DMS153 treated with DMSO at 0.1 percent for 48 hours (cell line): Measurements from ENCODE around the gene LAMB3.

Experiments used
- DNase-seq: peaks from one replicate; lab custom pipeline; 2025; ENCODE audit not compliant: unreplicated experiment; lab: John Stamatoyannopoulos, UW

The LAMB3 gene

GRCh38 chr1:209618756-209619420 lies 33.3 kb downstream of the LAMB3 start:
- peak; percentile 56 for DNase-seq

GRCh38 chr1:209618291-209618690 lies 33.9 kb downstream of the LAMB3 start:
- DNase-seq = no peak

DNA sequence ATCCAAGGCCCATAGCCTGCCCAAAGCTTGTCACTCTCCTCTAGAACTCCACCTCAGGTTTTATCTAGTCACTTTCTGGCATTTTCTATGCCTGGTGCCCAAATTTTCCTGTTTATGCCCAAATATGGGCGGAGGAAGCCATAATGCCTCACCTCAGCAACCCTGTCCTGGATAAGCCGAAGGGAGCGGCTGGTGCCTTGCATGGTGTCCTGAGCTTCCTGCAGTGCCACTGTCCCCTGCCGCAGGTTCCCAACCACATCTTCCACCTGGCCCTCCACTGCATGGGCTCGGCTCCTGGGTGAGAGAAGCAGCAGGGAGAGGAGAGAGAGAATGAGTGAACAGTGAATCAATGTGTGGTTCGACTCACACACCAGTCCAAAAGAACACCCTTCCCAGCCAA lies 34.5 kb downstream of the LAMB3 start:
- no peak for DNase-seq

GRCh38 chr1:209617047-209617673 lies 35.1 kb downstream of the LAMB3 start:
- DNase-seq = no peak

- DNase-seq = no peak
Observed at GRCh38 chr1:209616366-209617046, 35.7 kb downstream of the LAMB3 start.

DNA sequence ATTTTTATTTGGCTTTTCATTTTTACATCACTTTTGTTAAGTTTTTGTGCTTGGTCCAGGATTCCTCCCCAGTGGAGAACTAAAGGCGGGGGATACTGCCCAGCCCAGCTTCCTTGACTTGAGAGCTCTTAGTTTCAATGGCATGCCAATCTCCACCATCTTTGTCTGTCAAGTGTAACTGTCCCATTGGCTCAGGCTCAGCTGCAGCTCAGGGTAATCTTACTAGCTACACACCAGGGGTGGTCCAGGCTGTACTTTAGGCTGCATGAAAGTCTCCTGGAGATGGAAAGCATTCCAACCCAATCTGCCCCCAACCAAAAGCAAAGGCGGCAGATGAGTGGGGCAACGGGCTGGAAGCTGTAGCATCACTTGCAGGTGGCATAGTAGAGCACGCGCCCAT lies 37.3 kb downstream of the LAMB3 start:
- no peak for DNase-seq

DNA sequence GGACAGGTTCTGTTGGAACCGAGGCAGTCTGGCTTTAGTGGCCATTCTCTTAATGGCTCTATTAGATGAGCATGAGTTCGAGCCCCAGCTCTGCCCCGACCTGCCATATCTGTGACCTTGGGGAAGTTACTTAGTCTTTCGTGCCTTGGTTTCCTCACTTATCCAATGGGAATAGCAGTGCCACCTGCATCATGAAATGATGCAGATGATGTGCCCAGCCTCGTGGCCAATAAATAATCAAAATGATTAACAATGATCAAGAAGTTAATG lies 38.1 kb downstream of the LAMB3 start:
- DNase-seq = no peak

GRCh38 chr1:209613400-209614150 lies 38.6 kb downstream of the LAMB3 start:
- no peak for DNase-seq

- no peak for DNase-seq
Observed at GRCh38 chr1:209612646-209613399, 39.4 kb downstream of the LAMB3 start.

DNA sequence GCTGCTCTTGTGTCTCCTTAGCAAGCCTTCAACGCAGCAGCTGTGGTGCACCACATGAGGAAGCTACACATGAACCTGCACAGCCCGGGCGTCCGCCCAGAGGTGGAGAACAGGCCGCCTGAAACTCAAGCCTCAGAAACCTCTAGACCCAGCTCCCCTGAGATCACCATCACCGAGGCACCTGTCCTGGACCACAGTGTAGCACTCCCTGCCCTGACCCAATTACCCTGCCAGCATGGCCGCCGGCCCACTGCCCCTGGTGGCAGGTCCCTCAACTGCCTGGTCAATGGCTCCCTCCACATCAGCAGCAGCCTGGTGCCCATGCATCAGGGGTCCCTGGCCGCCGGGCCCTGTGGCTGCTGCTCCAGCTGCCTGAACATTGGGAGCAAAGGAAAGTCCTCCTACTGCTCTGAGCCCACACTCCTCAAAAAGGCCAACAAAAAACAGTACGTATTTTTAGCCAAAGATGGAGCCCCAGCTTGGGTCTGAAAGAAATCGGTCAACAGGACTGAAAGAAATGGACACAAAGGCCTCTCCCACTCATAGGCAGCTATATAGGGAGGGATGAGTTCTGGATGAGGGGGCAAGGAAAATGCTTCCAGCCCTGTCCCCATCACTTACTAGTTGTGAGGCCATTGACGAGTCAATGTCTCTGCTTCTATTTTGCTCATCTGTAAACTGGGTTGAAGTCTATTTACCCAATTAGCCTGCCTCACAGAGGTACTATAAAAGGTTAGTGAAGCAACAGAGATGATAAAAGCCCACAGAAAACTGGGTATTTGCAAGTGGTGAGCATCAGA lies 40.3 kb downstream of the LAMB3 start:
- DNase-seq = no peak

GRCh38 chr1:209610631-209610905 lies 41.7 kb downstream of the LAMB3 start:
- no peak for DNase-seq

DNA sequence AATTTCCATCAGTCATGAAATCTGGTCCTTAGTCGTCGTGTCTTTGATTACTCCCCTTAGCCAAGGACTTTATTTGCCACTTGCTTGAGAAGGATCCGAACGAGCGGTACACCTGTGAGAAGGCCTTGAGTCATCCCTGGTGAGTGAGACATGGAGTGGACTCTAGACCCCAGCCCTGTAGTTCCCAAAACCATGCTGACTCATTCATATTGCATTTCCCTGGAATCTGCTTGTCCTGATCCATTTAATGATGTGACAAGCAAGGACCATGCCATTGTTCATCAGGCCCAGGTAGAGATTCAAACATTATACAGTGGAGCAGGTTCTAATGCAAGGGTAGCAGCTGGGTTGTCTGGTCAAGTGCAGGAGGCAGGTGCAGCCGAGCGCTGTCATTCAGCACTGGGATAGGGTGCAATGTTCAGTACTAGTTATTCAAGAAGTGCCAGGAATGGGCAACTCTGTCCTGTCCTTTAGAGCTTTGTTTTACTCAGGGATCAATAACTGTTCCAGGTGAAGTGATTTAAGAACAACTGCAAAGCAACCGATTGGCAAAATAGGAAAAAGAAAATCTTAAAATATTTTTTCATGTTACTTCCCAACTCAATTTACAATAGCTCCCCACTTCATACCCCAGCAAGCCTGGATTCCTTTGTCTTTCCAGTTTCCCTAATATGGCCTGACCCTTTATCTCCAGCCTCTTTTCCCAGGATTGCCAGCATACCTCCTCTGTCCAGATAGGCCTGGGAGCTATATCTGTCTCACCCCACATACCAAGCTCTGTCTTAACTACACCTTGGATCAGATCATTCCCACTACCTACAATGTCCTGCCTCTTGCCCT lies 42.2 kb downstream of the LAMB3 start:
- no peak for DNase-seq

- no peak for DNase-seq
Observed at GRCh38 chr1:209609041-209609790, 43.0 kb downstream of the LAMB3 start.

- DNase-seq = no peak
Observed at GRCh38 chr1:209607795-209608178, 44.4 kb downstream of the LAMB3 start.

GRCh38 chr1:209607102-209607794 lies 45.0 kb downstream of the LAMB3 start:
- no peak for DNase-seq

DNA sequence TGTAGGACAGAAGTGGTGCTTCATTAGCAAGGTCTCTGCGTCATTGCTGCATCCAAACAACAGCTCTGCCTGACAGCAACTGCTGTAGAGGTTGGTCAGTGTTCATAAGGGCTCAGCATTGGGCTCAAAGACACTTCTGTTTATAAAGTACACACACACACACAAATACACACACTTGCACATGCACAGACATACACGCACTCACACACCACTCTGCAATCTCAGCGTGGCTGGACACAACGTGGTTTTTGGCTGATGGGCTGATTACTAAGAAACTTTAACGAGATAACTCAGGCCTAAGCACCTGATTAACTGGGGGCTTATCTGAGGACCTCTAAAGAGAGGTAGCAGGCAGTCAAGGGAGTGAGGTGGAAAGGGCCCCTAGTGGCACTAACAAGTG lies 48.3 kb downstream of the LAMB3 start:
- no peak for DNase-seq

DNA sequence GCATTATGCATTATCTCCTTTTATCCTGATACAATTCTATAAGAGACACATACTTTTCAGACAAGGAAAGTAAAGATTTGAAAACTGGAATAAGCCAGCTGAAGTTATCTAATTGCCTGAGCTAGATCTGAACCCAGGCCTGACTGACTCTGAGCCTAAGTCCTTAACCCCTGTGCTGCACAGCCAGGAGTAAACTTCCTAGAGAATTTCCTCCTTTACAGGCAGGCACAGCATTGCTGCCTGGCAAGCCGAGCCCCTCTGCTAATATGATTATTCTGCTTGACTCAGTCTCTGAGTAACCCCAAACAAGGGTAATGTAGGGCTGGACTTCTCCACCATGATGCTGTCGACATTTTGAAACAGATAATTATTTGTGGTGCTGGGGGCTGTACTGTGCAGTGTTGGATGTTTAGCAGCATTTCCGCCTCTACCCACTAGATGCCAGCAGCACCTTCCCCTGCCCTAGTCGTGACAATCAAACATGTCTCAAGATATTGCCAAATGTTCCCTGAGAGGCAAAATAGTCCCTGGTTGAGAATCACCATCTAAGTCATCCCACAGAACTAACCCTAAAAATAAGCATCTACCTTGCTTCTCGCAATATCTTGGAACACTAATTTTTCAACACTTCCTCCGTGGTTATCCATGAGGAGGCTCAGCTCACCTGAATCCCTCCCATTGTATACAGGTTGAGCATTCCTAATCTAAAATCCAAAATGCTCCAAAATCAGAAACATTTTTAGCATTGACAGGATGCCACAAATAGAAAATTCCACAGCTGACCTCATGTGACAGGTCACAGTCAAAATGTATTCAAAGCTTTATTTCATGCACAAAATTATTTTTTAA lies 50.2 kb downstream of the LAMB3 start:
- peak; percentile 46 for DNase-seq

GRCh38 chr1:209600541-209600940 lies 51.7 kb downstream of the LAMB3 start:
- no peak for DNase-seq
